HG02943 (cell line): Measurements from ENCODE around the gene TUBB4A.
"Not testable (repeated sequence)": the region's sequence is repeated elsewhere in the genome, so short reads cannot be mapped to it uniquely, and the experiment has no call there.

ENCODE experiments used
- ATAC-seq: cut with Tn5 transposase; IDR thresholded peaks from one replicate; pipeline ENCODE4 v1.9.1; 2021; ENCODE audit warnings: mild to moderate bottlenecking, low read depth, moderate library complexity; ENCODE audit not compliant: unreplicated experiment

The TUBB4A gene

DNA sequence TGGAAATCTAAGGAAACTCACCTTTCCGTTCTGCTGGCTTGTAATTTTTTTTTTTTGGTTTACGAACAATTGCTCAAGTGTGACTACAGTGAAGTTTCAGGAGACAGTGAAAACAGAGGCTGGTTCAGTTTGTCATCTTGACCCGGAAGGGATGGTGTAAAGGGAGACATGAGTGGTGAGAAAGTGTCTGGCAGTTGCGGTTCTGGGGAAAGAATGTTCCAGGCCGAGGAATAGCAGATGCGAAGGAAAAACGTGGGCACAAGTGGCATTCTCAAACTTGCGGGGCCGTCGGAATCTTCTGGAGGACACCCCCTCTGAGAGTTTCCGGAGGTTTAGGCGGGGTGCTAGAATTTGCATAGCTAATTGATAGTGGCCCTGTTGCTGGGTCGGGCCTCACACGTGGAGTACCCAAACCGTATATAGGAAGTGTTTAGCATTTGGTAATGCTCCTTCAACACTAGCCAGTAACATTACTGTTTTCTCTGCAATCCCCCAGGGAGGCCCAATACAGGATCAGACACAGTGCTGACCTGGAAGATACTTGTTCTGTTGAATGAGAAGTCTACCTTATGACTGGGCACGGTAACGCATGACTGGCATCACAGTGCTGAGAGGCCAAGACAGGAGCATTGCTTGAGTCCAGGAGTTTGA lies 25.9 kb upstream of the TUBB4A start:
- peak; percentile 48 for ATAC-seq

DNA sequence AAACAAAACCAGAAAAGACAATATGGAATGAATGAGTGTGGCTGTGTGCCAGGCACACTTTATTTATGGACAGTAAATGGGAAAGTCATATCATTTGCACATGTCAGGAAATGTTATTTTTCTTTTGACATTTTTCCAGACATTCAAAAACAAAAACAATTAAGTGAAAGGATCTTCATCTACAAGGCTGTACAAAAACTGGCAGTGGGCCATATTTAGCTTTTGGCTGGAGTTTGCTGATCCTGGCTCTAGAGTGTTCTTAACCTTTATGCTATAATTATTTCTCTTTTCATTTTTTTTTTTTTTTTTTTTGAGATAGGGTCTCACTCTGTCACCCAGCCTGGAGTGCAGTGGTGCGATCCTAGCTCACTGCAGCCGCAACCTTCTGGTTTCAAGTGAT lies 22.2 kb upstream of the TUBB4A start:
- no peak for ATAC-seq

- ATAC-seq: no peak
Measured at GRCh38 chr19:6522712-6523111, 20.6 kb upstream of the TUBB4A start.

GRCh38 chr19:6521718-6522646 lies 19.9 kb upstream of the TUBB4A start:
- ATAC-seq: no peak

DNA sequence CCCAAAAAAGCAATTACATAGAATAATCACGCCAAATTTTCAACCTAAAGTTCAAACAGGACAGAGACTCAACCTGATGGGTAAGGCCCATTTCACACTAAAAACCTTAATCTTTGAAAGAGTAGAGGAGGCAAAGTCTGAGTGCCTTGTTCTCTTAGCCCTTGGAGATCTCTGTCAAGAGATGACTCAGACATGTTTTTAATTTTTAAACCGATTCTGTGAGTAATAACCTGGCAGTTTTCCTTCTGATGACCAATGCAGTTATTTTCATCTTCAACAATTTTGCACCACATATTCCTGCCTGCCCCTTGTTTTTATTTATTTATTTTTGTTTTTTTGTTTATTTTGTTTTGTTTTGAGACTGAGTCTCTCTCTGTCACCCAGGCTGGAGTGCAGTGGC lies 17.2 kb upstream of the TUBB4A start:
- no peak for ATAC-seq

DNA sequence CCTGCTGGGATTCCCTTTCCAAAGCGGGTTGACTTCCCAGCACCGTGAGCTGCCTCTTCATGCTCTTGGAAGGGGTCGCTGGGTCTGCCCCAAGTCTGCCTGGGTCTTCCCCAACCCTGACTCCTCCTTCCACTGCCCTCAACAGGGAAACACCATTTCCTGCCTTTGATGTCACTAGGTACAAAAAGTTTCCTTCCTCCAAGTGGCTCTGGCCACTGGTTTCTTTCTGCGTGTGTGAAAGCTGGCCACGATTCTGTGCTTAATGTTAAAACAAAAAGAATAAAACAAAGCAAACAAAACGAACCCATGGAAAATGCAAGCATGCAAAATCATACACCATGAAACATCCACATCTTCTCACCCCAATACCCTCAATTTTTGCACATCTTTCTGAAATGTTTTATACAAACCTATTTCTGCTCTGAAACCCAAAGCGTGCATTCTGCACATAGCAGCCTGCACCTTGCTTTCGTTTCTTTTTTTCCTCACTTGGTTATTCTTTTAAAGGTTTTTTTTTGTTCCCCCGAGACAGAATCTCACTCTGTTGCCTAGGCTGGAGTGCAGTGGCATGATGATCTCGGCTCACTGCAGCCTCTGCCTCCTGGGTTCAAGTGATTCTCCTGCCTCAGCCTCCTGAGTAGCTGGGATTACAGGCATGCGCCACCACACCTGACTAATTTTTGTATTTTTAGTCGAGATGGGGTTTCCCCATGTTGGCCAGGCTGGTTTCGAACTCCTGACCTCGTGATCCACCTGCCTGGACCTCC lies 16.2 kb upstream of the TUBB4A start:
- no peak for ATAC-seq

DNA sequence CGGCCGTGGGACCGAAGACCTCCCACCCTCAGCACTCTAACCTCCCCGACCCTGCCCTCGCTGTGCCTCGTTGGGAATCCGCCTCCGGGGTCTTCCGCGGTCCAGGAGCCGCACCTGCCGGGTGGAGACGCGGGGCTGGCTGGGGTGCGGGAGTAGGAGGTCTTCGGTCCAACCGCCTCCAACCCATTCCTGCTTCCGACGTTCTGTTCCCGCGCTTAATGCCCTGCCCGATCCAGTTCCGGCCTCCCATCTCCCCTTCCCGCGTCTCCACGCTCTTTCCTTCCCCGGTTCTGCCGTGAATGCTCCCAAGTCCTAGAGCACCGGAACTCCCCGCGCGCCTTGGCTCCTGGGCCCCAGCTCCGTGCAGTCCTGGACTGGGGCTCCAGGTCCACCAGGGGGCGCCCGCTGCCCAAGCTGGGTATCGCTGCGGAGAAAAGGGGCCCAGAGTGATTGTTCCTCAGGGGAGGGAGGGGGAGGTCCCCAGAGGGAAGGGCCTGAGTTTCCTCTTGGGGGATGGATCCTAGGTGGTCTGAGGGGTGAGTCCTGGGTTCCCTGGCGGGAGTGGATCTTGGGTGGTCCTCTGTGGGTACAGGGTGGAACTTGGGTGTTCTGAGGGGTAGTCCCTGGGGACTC lies 14.7 kb upstream of the TUBB4A start:
- ATAC-seq: peak; percentile 45

DNA sequence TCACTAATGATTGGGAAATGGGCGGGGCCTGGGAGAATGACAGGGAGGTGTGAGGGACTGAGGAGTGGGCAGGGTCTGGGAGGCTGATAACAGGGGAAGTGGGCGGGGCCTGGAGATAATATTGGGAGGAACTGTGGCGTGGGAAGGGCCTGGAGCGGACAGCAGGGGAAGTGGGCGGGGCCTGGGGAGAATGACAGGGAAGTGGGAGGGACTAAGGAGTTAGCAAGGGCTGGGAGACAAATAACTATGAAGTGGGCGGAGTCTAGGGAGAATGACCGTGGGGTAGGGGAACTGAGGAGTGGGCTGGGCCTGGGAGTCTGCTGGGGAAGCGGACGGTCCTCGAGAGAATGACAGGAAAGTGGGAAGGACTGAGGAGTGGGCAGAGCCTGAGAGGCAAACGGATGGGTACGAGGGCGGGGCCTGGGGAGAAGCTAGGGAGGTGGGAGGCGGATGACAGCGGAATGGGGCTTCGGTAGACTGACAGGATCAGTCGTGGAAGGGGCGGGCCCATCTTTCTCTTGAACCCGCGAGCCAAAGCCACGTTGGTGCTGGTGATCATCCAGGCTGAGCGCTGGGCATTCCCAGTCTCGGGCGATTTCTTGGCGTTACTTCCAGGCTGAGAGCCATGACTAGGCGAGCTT lies 14.0 kb upstream of the TUBB4A start:
- peak; percentile 37 for ATAC-seq

GRCh38 chr19:6514926-6515544 lies 12.9 kb upstream of the TUBB4A start:
- ATAC-seq: no peak

DNA sequence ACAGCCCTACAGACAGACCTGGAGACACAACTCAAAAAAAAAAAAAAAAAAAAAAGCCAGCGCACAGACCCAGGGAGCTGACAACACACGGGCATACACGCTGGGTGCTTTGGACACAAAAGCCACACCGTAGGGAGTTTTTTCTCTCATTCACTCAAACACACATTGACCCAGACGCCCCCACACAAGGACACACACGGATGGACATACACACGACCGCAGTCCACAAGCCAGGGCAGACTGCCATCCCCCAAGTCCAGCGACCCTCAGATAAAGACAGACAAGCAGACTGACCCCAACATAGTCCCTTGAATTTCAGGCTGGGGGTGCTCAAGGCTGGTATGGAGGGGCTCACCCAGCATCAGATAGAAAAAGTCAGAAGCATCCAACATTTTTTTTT lies 12.0 kb upstream of the TUBB4A start:
- ATAC-seq: no peak

DNA sequence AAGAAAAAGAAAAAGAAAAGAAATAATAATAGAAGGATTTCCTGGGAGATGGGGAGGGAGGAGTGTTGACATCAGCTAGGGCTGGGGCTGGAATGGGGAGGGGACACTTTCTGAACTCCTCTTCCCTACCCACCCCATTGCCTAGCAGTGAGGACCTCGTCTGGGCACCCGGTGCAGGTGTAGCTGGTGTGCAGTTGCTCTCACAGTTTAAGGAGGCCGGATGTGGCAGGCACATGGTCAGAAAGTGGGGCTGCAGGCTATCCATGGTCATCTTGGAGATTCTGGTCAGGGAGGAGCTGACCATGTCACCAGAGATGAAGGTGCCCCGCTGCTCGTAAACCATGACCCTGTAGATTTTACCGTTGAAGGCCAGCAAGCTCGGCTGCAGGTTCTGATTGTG lies 8.5 kb upstream of the TUBB4A start:
- no peak for ATAC-seq

GRCh38 chr19:6509118-6509971 lies 7.2 kb upstream of the TUBB4A start:
- no peak for ATAC-seq

GRCh38 chr19:6508028-6508771 lies 6.1 kb upstream of the TUBB4A start:
- not testable (repeated sequence) for ATAC-seq

DNA sequence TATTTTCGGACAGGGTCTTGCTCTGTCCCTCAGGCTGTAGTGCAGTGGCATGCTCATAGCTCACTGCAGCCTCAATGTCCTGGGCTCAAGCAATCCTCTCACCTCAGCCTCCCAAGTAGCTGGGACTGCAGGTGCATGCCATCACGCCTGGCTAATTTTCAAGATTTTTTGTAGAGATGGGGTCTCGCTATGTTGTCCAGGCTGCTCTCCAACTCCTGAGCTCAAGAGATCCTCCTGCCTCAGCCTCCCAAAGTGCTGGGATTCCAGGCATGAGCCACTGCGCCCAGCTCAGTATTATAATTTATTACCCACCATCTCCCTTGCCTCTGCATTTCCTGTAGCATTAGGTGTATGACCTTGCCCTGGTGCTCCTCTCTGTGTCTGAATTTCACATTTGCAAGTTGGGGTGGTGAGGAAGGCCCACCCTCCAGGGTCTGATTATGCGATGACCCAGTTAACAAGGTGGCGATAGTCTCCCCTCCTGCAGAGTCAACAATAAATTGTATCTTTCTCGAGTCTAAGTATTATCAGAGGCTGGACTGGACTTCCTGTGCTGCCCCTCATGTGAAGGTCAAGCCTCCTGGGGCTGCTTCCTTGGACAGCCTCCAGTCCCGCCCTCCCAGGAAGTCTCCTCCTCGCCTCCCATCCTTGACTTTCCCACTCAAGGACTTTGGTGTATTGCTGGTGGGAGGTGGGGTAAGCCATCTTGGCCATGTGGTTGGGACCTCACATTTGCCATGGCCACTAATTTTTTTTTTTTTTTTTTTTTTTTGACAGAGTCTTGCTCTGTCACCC lies 1.5 kb upstream of the TUBB4A start:
- no peak for ATAC-seq

DNA sequence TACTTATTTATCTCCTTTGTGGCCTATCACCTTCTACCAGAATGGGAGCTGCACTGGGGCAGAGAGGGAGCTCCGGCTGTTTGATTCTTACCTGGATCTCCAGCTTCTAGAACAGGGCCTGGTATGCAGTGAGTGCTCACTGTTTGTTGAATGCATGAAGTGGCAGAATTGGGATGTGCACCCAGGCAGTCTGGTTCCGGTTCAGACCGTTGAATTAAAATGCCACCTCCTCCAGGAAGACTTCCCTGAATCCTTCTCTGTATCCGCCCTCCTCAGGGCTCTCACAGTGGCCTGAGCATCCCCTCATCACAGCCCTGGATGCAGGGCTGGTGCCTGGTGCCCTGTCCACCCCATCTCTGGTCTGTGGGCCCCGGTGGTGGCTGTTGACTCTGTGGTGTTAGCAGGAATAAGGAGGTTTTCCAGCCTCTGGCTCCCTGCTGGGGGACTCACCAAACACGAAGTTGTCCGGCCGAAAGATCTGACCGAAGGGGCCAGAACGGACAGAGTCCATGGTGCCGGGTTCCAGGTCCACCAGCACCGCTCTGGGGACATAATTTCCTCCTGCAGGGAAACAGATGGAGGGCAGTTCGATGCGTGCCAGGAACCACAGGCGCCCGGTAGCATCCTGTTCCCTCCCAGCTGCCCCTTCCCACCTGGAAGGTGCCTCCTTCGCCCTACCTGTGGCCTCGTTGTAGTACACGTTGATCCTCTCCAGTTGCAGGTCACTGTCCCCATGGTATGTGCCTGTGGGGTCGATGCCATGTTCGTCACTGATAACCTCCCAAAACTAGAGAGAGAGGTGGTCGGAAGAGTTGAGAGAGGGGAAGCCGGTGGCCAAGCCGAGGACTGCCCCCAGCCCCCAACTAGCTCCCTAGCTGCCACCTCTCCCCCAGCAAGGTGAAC lies 1.0 kb downstream of the TUBB4A start:
- ATAC-seq: no peak

DNA sequence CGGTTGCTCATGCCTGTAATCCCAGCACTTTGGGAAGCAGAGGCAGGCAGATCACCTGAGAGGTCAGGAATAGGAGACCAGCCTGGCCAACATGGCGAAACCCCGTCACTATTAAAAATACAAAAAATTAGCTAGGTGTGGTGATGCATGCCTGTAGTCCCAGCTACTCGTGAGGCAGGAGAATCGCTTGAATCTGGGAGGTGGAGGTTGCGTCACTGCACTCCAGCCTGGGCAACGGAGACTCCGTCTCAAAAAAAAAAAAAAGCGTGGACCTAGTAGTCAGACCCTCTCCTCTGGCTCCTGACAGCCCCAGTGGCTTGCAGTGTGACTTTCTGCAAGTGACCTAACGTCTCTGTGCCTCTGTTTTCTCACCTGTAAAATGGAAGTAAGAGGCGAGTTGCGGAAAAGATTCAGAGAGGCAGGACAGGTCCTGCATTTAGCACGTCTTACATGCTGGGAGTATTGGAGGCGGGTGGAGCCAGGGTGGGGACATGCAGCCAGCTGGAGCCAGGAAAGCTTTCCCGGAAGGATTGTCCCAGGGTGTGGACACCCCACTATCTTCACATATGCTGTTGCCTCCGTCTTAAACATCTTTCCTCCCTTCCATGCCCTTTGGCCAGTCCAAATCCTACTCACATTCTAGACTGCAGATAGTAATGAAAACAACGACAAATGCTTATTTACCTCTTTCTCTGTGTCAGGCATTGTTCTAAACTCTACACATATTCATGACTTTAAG lies 2.9 kb downstream of the TUBB4A start:
- ATAC-seq: no peak
